IPS DF 6.9 (cell line): ENCODE data around the gene SKAP1.

Experiments used
- DNase-seq: peaks from one replicate; pipeline ENCODE4 v3.0.0-alpha.2; 2013; ENCODE audit warnings: low read depth, low spot score
- H3K27ac ChIP-seq: one replicate; pipeline ENCODE4 v1.5.1; 2013; ENCODE audit warnings: low read length, control low read depth
- H3K27me3 ChIP-seq: 2 replicates; pipeline ENCODE4 v1.6.1; 2013; ENCODE audit warnings: mild to moderate bottlenecking, low read length; ENCODE audit not compliant: control insufficient read depth, insufficient read depth
- H3K36me3 ChIP-seq: 2 replicates; pipeline ENCODE4 v1.6.1; 2013; ENCODE audit warnings: low read length; ENCODE audit not compliant: control insufficient read depth, insufficient read depth
- H3K4me1 ChIP-seq: 2 replicates; pipeline ENCODE4 v1.6.1; 2013; ENCODE audit warnings: low read length; ENCODE audit not compliant: control insufficient read depth, insufficient read depth
- H3K4me3 ChIP-seq: 2 replicates; pipeline ENCODE4 v1.5.1; 2013; ENCODE audit warnings: mild to moderate bottlenecking, low read length
- H3K9me3 ChIP-seq: 2 replicates; pipeline ENCODE4 v1.6.1; 2013; ENCODE audit warnings: low read length, inconsistent platforms; ENCODE audit not compliant: control insufficient read depth, insufficient read depth
- WGBS: extraction: QIAGEN DNeasy Blood & Tissue Kit; methylation state at CpG from one replicate; pipeline ENCODE4 v1.1.7; 2013; ENCODE audit warnings: mixed read lengths, missing lambda C conversion rate; ENCODE audit not compliant: insufficient read length, insufficient coverage; 5-methylcytosine and 5-hydroxymethylcytosine counted together

The SKAP1 gene

DNA sequence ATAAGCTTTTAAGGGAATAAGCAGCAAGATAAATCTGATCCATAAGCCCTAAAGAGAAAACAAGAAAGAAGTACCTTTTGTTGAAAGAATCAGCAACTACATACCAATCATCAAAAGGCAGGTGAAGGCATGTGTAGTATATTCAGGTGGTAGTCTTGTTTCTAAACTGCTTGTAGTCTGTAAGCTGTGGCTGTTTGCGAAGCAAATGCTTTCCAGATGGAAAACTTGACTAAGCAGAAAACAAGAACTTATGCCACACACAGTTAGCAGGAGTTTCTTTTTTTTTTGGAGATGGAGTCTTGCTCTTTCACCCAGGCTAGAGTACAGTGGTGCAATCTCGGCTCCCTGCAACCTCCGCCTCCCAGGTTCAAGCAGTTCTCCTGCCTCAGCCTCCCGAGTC, 334.4 kb downstream of the SKAP1 start:
- Histone ChIP-seq H3K4me1 (no peaks in the 10 kb centered on the region), H3K27me3 (no peaks in the 10 kb centered on the region), H3K27ac (no peak overlapping the region), H3K9me3 (no peaks in the 10 kb centered on the region), H3K36me3 (no peaks in the 10 kb centered on the region), H3K4me3 (no peak overlapping the region)
- WGBS: no CpG with 5 or more reads among the region's 4 CpGs
- no peak for DNase-seq

DNA sequence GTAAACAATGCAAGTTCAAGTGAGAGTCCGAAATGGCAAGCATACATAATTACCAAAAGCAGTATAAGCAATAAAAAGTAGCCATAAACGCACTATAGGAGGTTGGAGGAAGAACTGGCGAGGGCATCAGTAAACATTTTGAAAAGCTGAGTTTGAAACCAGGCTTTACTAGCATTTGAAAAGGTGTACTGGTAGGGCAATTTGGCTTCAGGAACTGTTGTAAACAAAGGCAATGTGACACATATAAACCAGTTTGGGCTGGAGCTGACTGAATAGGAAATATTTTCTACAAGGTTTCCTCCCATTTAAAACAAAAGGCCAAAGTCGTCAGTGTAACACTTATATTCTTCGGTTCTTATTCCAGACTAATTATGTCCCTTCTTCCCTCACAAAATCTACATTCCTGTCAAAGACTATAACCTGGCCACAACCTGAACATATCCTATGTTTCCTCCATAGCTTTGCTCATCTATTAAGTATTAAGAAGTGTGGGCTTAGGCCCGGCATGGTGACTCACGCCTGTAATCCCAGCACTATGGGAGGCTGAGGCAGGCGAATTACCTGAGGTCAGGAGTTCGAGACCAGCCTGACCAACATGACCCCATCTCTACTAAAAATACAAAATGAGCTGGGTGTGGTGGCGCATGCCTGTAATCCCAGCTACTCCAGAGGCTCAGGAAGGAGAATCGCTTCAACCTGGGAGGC, 336.5 kb downstream of the SKAP1 start:
- H3K9me3 ChIP-seq: no peaks in the 10 kb centered on the region
- no peak for DNase-seq
- no peak overlapping the region for H3K4me3 ChIP-seq
- H3K27ac ChIP-seq: no peak overlapping the region
- WGBS: no CpG with 5 or more reads among the region's 11 CpGs
- no peaks in the 10 kb centered on the region for H3K4me1 ChIP-seq
- H3K36me3 ChIP-seq: no peaks in the 10 kb centered on the region
- no peaks in the 10 kb centered on the region for H3K27me3 ChIP-seq

GRCh38 chr17:48084932-48085331, 345.1 kb downstream of the SKAP1 start:
- Histone ChIP-seq H3K27me3 (no peaks in the 10 kb centered on the region), H3K27ac (no peak overlapping the region), H3K36me3 (no peaks in the 10 kb centered on the region), H3K4me3 (no peak overlapping the region), H3K9me3 (no peaks in the 10 kb centered on the region), H3K4me1 (no peaks in the 10 kb centered on the region)
- DNase-seq: no peak
- no CpG with 5 or more reads among the region's 2 CpGs for WGBS
